NCI-H510A (cell line): ENCODE results near the gene ETDA.
"Not testable (repeated sequence)": the region's sequence is repeated elsewhere in the genome, so short reads cannot be mapped to it uniquely, and the experiment has no call there.

ENCODE experiments used
- DNase-seq: peaks from one replicate; lab custom pipeline; 2025; lab: John Stamatoyannopoulos, UW

Gene ETDA

GRCh38 chrX:135252011-135252518 lies at the start of gene ETDA:
ETDA (plus strand) TSS chrX:135252061; CDS start chrX:135253277, 1,216 bp downstream.
- DNase-seq, result not testable (repeated sequence)

GRCh38 chrX:135206427-135206826 lies 45.4 kb upstream of the ETDA start:
- DNase-seq, result not testable (repeated sequence)

GRCh38 chrX:135213200-135213844 lies 38.5 kb upstream of the ETDA start:
- DNase-seq, result no peak

- not testable (repeated sequence) for DNase-seq
Measured at GRCh38 chrX:135245989-135246388, 5.9 kb upstream of the ETDA start.

- not testable (repeated sequence) for DNase-seq
Measured at GRCh38 chrX:135256087-135256684, 4.3 kb downstream of the ETDA start.

GRCh38 chrX:135256923-135257322 lies 5.1 kb downstream of the ETDA start:
- DNase-seq, result no peak

GRCh38 chrX:135257469-135257868 lies 5.6 kb downstream of the ETDA start:
- no peak for DNase-seq

- not testable (repeated sequence) for DNase-seq
Measured at GRCh38 chrX:135260976-135261375, 9.1 kb downstream of the ETDA start.

GRCh38 chrX:135263376-135263775 lies 11.5 kb downstream of the ETDA start:
- not testable (repeated sequence) for DNase-seq

- DNase-seq, result no peak
Measured at GRCh38 chrX:135264206-135264605, 12.3 kb downstream of the ETDA start.

- DNase-seq, result no peak
Measured at GRCh38 chrX:135273162-135273561, 21.3 kb downstream of the ETDA start.

GRCh38 chrX:135275973-135276372 lies 24.1 kb downstream of the ETDA start:
- DNase-seq, result no peak

- no peak for DNase-seq
Measured at GRCh38 chrX:135287266-135287823, 35.5 kb downstream of the ETDA start.

- no peak for DNase-seq
Measured at GRCh38 chrX:135295238-135295943, 43.5 kb downstream of the ETDA start.

GRCh38 chrX:135295944-135296305 lies 44.1 kb downstream of the ETDA start:
- no peak for DNase-seq

- no peak for DNase-seq
Measured at GRCh38 chrX:135302269-135302873, 50.5 kb downstream of the ETDA start.
